Panc1 (cell line): ENCODE measurements around the gene TIAM2. TPM values are rescaled to one million over a fixed set of nuclear protein-coding genes. Genes with fewer than 3 reads are reported as not detected.

ENCODE experiments used
- ATAC-seq: fragments of 200-7000 bp; cut with Tn5 transposase; 2 replicates; pipeline ENCODE4 v1.9.1; 2020; ENCODE audit warnings: mild to moderate bottlenecking, moderate library complexity
- BruUV-seq: library from RNA; stranded (reverse); fragments of 400-500 nt; replicated peaks from 2 replicates; lab custom pipeline; 2021; lab: Mats Ljungman, UMichigan
- CTCF ChIA-PET: fragments of 300-600 bp; sonication (Branson Sonifier 250); formaldehyde crosslinking; loops from one replicate; lab custom pipeline; 2022; ENCODE audit warnings: antibody characterized with exemption; lab: Charles Lee
- POLR2A ChIA-PET: fragments of 300-600 bp; sonication (Branson Sonifier 250); formaldehyde crosslinking; loops from one replicate; lab custom pipeline; 2022; ENCODE audit warnings: antibody characterized with exemption; lab: Charles Lee
- DNase-seq: peaks from one replicate; pipeline ENCODE4 v3.0.0-alpha.2; 2010; ENCODE audit warnings: low read depth, low spot score
- H3K27ac ChIP-seq: 2 replicates; pipeline ENCODE4 v1.5.1; 2011; ENCODE audit warnings: mild to moderate bottlenecking, low read length, inconsistent platforms
- H3K27me3 ChIP-seq: fragments of 200-500 bp; sonication (Bioruptor generic); 2 replicates; pipeline ENCODE4 v1.6.0; 2014; ENCODE audit warnings: low read length, inconsistent platforms; ENCODE audit not compliant: control insufficient read depth, insufficient read depth
- H3K36me3 ChIP-seq: fragments of 200-500 bp; sonication (Bioruptor generic); 2 replicates; pipeline ENCODE4 v1.5.1; 2014; ENCODE audit warnings: inconsistent platforms, mild to moderate bottlenecking, low read length, moderate library complexity; ENCODE audit not compliant: control insufficient read depth, insufficient read depth
- H3K4me1 ChIP-seq: 2 replicates; pipeline ENCODE4 v1.5.1; 2011; ENCODE audit warnings: inconsistent platforms, mild to moderate bottlenecking, low read length, moderate library complexity; ENCODE audit not compliant: control insufficient read depth, insufficient read depth
- H3K4me3 ChIP-seq, 2 experiments: 2 replicates each; pipeline ENCODE4 v1.5.1; 2011 to 2012; ENCODE audit warnings: low read depth in 2 of 2, low read length in 2 of 2, mild to moderate bottlenecking in 2 of 2, inconsistent platforms in 1 of 2, moderate library complexity in 1 of 2
- H3K9me3 ChIP-seq: fragments of 200-500 bp; sonication (Bioruptor generic); 2 replicates; pipeline ENCODE4 v1.5.1; 2014; ENCODE audit warnings: low read depth, mild to moderate bottlenecking, inconsistent platforms, low read length, moderate library complexity; ENCODE audit not compliant: control insufficient read depth, insufficient read depth
- POLR2AphosphoS5 ChIP-seq: IDR thresholded peaks from 2 replicates; pipeline ENCODE4 v1.6.1; 2012; ENCODE audit warnings: mild to moderate bottlenecking, low read depth, low read length, moderate library complexity
- SIN3A ChIP-seq: IDR thresholded peaks from 2 replicates; pipeline ENCODE4 v1.6.1; 2012; ENCODE audit warnings: low read depth, mild to moderate bottlenecking, low read length, moderate library complexity, borderline replicate concordance; ENCODE audit not compliant: insufficient read depth
- TCF7L2 ChIP-seq: IDR thresholded peaks from 2 replicates; pipeline ENCODE4 v1.6.1; 2011; ENCODE audit warnings: mild to moderate bottlenecking, low read depth, low read length, inconsistent platforms
- in situ Hi-C: cut with HindIII; loops from 2 replicates; pipeline ENCODE4 v1.10.0; 2016; ENCODE audit warnings: low sequenced_read_pairs, low pct_unique_long_range_greater_than_20kb
- intact Hi-C: fragments of 100-400 bp; cut with micrococcal nuclease; formaldehyde crosslinking; loops from one replicate; pipeline ENCODE4 v1.10.0; 2022; ENCODE audit not compliant: unreplicated experiment
- total RNA-seq: library from RNA; stranded (reverse); gene quantifications from one replicate; pipeline ENCODE4 v1.2.1, GENCODE V29; 2021; ENCODE audit not compliant: unreplicated experiment
- TF ChIP-seq, protein P1 (sequence below), 2 experiments: IDR thresholded peaks; 2 replicates each; pipeline ENCODE4 v1.6.1; 2011 to 2012; ENCODE audit warnings: low read depth in 2 of 2, control low read depth in 1 of 2, low read length in 1 of 2, mild to moderate bottlenecking in 1 of 2, moderate library complexity in 1 of 2; ENCODE audit not compliant: insufficient read depth in 1 of 2
- TF ChIP-seq, protein P2 (sequence below): fragments of 450-650 bp; IDR thresholded peaks from 2 replicates; pipeline ENCODE4 v1.5.1; 2017; ENCODE audit warnings: mild to moderate bottlenecking

TIAM2 gene
- total RNA-seq, 1 experiment from 2014 or later: 14.9 TPM

DNA sequence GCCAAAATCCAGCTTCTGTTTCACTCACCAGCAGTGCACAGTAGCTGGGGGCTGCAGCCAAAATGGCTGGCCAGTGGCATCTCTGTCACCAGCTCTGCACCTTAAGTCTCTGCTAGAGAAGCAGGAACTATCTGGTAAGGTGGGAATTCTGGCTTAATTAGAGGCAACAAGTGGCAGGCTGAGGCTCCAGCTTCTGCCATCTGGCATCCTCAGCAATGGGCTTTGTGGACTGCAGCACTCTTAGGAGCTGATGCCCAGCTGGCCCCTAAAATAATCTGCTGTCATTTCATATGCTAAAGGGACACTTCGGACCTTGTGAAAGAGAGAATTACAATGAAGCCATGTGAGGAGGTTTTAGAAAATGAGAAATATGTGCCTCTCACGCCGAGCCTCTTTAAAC is 264.1 kb downstream of the TIAM2 start:
- Histone ChIP-seq H3K36me3 (peaks cover 18% of the 10 kb centered on the region), H3K27me3 (no peaks in the 10 kb centered on the region), H3K9me3 (no peaks in the 10 kb centered on the region), H3K27ac (no peak overlapping the region), H3K4me1 (no peaks in the 10 kb centered on the region; the same call in 1 of the 2 replicates), H3K4me3 (no peak overlapping the region)
- BruUV-seq: no TSS peak
- intact Hi-C loops: no loop called here
- ATAC-seq: no peak
- CTCF ChIA-PET: interaction anchor here (0.5 kb wide), 1 partner anchor 1234 kb away, joined by 3 read pairs; no protein-coding TSS in a partner anchor
- TF ChIP-seq POLR2AphosphoS5 (no peak), SIN3A (no peak), TCF7L2 (no peak)
- TF ChIP-seq, protein P1, sequence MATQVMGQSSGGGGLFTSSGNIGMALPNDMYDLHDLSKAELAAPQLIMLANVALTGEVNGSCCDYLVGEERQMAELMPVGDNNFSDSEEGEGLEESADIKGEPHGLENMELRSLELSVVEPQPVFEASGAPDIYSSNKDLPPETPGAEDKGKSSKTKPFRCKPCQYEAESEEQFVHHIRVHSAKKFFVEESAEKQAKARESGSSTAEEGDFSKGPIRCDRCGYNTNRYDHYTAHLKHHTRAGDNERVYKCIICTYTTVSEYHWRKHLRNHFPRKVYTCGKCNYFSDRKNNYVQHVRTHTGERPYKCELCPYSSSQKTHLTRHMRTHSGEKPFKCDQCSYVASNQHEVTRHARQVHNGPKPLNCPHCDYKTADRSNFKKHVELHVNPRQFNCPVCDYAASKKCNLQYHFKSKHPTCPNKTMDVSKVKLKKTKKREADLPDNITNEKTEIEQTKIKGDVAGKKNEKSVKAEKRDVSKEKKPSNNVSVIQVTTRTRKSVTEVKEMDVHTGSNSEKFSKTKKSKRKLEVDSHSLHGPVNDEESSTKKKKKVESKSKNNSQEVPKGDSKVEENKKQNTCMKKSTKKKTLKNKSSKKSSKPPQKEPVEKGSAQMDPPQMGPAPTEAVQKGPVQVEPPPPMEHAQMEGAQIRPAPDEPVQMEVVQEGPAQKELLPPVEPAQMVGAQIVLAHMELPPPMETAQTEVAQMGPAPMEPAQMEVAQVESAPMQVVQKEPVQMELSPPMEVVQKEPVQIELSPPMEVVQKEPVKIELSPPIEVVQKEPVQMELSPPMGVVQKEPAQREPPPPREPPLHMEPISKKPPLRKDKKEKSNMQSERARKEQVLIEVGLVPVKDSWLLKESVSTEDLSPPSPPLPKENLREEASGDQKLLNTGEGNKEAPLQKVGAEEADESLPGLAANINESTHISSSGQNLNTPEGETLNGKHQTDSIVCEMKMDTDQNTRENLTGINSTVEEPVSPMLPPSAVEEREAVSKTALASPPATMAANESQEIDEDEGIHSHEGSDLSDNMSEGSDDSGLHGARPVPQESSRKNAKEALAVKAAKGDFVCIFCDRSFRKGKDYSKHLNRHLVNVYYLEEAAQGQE (IDR thresholded peaks at IDR 0.05; ENCODE audit: insufficient read depth in 1 of 2, low read depth in 2 of 2, low read length in 1 of 2): no peak
- TF ChIP-seq, protein P2, sequence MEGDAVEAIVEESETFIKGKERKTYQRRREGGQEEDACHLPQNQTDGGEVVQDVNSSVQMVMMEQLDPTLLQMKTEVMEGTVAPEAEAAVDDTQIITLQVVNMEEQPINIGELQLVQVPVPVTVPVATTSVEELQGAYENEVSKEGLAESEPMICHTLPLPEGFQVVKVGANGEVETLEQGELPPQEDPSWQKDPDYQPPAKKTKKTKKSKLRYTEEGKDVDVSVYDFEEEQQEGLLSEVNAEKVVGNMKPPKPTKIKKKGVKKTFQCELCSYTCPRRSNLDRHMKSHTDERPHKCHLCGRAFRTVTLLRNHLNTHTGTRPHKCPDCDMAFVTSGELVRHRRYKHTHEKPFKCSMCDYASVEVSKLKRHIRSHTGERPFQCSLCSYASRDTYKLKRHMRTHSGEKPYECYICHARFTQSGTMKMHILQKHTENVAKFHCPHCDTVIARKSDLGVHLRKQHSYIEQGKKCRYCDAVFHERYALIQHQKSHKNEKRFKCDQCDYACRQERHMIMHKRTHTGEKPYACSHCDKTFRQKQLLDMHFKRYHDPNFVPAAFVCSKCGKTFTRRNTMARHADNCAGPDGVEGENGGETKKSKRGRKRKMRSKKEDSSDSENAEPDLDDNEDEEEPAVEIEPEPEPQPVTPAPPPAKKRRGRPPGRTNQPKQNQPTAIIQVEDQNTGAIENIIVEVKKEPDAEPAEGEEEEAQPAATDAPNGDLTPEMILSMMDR: no peak
- in situ Hi-C loops: no loop called here
- POLR2A ChIA-PET: no interaction called here
- no peak for DNase-seq

DNA sequence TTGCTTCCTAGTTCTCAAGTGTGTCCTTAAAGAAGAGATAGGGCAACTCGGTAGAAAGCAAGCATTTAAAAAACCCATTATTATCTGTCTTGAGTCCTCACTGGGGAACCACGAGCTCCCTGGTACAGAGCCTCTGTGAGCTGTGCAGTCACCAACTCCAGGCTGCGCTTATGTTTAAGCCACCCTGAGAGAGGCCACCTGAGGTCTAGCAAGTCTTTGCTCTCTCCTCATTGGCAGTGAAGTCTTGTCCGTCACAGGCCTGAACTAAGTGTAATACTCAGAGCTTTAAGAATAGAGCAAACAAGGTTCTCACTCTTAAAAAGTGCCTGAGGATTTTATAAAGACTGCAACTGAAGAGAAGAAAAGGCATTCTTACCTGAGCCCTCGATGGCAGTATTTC is 264.8 kb downstream of the TIAM2 start:
- no peaks in the 10 kb centered on the region for H3K9me3 ChIP-seq
- intact Hi-C loops (loop anchor here (10.0 kb wide), 1 partner anchor 395 kb away; no protein-coding TSS in a partner anchor), in situ Hi-C loops (no loop called here)
- H3K27ac ChIP-seq: no peak overlapping the region
- DNase-seq: no peak
- H3K4me3 ChIP-seq: no peak overlapping the region
- no TSS peak for BruUV-seq
- no peak for ATAC-seq
- TF ChIP-seq, protein P2: no peak
- TF ChIP-seq TCF7L2 (no peak), SIN3A (no peak), POLR2AphosphoS5 (no peak)
- TF ChIP-seq, protein P1 (IDR thresholded peaks at IDR 0.05; ENCODE audit: insufficient read depth in 1 of 2, low read depth in 2 of 2, low read length in 1 of 2): no peak
- H3K4me1 ChIP-seq: no peaks in the 10 kb centered on the region; the same call in 1 of the 2 replicates
- POLR2A ChIA-PET: no interaction called here
- CTCF ChIA-PET: interaction anchor here (0.5 kb wide), 1 partner anchor 1233 kb away, joined by 3 read pairs; no protein-coding TSS in a partner anchor
- H3K36me3 ChIP-seq: peaks cover 15% of the 10 kb centered on the region
- H3K27me3 ChIP-seq: no peaks in the 10 kb centered on the region
